HG03135 (cell line): ENCODE data around the gene TCF25.
A peak's percentile ranks its signal among the peaks of the same experiment; 100 is the strongest.

Experiments
- ATAC-seq: cut with Tn5 transposase; IDR thresholded peaks from one replicate; pipeline ENCODE4 v1.9.1; 2021; ENCODE audit warnings: mild to moderate bottlenecking, moderate library complexity; ENCODE audit not compliant: unreplicated experiment

Gene TCF25

DNA sequence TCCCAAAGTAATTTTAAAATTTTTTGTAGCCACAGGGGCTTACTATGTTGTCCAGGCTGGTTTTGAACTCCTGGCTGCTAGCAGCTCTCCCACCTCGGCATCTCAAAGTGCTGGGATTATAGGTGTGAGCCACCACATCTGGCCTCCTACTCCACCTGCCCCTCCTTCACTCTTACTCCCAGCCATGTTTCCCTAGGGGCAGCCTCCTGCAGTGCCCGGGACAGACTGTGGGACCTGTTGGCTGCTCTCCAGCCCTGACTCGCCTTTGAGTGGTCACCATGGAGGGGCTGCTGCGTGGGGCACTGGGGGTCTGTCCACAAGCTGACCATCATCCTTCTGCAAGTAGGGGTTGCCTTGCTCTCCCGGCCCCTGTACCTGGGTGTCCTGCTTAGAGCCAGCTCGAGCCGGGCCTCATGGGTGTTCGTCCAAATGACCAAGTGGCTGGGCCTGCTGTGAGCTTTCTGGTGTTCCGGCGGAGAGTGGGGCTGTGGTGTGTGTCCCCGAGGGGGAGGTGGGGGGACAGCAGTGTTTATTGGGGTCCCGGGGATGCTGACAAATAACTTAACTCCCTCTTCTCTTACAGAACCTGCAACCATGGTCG, 28.6 kb upstream of the TCF25 start:
- ATAC-seq = no peak

DNA sequence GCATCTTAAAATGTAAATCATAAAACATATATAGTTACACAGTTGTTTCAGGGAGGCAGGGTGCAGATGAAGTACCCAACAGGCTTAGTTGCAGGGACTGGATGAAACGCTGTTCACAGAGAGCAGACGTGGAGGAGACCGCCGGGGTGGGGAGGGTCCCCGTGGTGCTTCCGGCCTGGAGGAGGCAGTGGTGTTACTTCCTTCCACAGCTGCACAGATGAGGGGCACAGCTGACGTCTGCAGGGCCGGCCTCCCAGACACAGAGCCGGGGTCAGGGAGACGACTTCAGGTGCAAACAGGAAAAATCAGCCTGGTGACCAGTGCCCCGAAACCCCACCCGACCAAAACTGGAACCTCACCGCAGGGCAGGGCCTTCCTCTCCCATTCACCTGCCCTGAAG, 28.0 kb upstream of the TCF25 start:
- ATAC-seq = no peak

DNA sequence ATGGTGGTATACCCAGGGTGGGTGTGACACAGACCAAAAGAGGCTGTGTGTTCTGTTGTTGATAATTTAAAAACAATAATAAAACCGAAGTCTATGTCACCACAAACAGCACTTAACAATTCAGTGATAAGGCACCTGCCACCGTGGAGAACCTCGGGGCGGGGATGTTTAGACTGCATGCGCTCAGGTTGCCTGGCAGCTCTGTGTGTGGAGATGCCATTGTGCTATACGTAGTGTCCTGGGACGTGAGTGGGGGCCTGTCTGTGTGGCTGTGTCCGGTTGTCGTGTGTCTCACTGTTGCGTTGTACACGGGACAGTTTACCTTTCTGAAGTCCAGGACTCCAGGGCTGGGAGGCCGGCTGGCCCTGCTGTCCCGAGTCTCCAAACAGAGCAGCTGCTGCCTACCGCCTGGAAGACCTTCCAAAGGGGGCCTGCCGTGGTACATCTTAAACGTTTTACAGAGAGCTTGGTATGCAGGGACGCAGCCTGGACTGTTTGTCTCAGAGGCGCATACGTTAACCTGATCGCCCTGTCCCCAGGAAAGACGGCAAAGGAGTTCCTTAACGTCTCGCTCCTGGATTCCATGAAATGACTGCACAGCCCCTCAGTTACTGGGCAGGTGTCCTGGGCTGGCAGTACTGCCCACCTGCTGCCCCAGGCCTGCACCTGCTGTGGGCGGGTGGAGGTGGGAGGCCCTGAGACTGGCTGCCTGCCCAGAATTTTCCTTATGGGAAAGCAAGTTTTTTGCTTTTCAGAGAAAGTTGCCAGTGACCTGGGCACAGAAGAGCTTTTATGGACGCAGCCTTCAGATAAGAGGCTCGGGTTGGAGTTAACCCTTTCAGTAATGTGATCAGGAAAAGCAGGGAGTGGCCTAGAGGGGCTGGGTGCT, 26.1 kb upstream of the TCF25 start:
- ATAC-seq = no peak

DNA sequence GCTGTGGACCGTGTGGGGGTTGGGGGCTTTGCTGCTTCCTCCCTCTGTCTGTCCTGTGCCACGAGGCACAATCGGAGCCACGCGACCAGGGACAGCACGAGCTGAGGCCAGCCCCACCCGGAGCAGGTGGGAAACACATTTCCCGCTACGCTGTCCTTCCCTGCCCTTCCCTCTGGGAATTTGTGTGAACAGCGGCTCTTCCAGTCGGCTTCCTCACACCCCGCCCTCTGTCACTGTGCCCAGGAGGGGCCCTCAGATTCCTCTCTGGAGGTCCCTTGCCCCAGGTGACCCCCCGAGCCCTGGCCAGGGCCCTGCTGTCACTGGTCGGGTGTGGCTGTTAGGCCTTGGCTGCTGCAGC, 25.5 kb upstream of the TCF25 start:
- ATAC-seq = no peak

DNA sequence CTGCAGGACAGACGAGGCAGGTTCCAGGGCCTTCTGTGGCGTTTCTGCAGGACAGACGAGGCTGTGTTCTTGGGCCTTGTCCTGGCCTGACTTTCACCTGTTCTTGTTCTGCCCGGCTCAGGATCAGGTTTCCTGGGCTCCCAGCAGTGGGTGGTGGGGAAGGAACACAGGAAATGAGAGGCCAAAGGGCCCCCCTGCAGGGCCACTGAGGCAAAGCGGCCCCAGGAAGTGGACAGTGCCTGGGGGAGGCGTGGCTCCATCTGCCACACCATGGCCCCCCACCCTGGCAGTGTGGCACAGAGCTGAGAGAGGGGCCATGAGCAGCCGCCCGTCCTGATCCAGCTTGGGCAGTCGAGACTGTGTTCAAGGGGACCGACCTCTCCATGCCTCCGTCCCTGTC, 24.4 kb upstream of the TCF25 start:
- ATAC-seq = no peak

DNA sequence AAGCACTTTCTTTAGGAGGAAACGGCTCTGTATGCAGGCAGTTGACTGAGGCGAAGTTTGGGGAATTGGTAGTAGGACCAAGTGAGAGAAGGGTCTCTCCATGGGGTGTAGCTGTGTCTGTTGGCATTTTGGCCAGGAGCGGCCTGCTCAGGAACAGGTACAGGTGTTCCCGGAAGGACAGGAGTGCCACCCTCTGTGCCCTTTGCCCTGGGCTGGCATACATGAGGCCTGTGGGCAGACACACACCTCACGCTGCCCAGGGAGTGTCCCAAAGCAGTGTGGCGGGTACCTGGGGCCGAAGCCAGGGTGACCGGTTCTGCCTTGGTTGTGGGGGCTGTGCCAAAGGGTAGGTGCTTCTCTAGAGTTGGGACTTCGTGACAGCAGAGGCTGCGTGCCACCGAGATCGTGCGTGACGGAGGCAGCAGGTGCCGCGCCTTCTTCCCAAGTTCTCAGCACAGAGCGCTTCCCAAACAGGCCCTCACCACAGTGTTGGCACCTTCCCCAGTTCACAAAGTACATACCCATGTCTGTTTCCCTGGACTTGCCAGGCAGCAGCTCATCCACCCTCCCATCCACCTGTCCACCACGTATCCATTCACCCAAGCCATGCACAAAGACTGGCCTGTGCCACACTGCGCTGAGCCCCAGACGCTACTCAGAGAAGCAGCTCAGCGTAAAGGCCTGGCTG, 19.9 kb upstream of the TCF25 start:
- ATAC-seq = no peak

DNA sequence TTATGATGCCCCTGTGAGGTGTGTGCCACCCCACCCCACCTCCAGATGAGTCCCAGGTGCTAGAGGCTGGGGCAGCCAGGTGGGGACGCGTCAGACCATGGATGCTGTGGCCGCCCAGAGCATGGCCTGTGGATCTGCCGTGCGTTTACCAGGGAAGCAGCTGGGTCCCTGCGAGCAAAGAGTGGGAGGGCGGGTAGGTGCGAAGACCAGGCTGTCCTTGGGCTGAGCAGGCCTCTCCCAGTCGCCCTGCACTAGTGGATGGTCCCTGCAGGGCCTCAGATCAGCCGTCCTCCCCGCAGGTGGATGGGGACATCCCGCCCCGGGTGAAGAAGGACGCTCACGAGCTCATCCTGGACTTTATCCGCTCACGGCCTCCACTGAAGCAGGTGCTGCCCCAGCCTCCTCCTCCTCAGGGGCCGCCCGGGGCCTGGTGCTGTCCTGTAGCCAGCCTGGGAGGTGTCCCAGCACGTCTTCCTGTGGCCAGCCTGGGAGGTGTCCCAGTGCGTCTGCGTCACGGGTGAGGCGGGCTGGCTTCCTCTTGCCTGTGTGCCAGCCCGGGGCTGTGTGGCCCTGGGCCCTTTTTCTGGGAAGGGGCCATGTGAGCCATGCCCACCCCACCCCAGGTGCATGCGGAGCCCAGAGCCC, 18.0 kb upstream of the TCF25 start:
- no peak for ATAC-seq

DNA sequence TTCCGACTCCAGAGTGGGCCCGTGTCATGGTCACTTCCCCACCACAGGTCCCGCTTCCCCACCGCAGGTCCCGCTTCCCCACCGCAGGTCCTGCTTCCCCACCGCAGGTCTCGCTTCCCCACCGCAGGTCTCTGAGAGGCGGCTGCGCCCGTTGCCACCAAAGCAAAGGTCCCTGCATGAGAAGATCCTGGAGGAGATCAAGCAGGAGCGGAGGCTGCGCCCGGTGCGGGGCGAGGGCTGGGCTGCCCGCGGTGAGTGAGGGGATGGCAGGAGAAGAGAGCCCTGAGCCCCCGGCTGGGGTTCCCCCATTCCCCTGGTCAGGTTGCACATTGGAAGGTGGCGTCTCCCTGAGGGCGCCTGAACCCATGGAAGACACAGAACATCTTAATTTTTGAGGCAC, 17.4 kb upstream of the TCF25 start:
- ATAC-seq = no peak

DNA sequence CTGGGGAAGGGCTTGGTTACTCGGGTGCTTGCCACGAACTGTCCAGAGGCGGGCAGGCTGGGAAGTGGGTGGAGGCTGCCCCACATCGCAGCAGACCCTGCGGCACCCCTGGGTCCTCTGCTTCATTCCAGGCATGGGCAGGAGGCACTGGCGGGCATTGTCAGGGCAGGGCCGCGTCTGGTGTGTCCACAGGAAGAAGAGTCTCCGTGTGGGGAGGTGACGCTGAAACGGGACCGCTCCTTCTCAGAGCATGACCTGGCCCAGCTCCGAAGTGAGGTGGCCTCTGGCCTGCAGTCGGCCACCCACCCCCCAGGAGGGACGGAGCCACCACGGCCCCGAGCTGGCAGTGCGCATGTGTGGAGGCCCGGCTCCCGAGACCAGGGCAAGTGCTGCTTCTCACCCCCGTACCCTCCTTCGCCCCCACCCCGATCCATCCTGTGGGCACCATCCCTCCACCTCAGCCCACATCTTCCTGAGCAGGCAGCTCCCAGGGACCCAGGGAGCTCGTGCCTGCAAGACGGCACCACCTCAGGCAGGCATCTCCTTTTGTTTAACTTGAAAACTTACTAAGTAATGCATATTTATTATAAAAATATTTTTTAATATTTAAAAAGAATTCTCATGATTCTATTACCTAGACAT, 14.3 kb upstream of the TCF25 start:
- no peak for ATAC-seq

DNA sequence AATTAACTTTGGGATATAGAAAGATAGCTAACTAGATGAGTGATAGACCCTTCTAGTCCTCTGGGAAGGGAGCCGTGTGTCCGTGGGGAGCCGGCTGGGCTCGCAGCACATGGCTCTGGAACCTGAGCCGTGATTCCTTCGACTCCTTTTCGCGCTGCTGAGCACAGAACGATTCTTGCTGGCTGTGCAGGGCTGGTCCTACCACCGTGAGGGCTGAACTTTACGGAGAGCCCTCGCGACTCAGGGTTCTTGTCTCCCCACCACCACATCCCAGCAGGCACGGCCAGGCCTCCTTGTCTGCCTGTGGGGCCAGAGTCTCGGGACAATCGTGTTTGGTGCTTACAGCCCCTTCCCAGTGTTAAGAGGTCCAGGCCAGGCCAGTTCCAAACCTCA, 13.8 kb upstream of the TCF25 start:
- ATAC-seq = no peak

DNA sequence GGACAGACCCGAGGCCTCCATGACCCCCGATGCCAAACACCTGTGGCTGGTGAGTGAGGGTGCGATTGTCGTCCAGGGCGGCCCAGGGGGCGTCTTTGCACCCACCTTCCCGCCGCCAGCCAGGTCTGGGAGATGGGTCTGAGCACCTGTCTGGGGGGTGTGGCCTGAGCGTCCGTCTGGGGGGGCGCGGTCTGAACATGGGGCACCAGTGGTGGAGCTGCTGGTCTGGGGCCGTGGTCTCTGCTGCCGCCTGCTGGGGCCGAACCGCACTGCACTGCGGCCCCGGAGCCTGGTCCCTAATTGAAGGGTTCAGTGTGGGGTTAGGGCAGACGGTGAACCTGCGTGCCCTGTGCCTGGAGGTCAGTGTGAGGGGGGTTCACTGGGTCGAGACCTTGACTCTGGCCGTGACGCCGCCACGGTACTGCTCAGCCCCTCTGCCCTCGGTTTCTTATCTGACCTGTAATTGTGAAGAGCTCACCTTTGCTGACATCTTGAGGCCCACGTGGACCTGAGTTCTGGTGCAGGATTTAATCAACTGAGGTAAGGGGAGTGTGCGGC, 12.6 kb upstream of the TCF25 start:
- ATAC-seq = no peak

DNA sequence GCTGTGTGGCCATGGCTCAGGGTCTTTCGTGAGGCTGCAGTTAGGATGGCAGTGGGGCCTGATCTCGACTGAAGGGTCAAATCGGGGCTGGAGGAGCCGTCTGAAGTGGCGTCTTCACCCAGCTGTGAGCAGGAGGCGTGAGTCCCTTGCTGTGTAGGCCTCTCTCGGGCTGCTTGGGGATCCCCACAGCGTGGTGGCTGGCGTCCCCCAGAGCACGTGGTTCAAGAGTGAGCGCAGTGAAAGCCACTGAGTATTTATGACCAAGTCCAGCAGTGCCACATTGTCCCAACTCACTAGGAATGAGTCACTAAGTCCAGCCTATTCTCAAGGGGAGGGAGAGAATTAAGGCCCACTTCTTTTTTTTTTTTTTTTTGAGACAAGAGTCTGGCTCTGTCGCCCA, 11.7 kb upstream of the TCF25 start:
- no peak for ATAC-seq

DNA sequence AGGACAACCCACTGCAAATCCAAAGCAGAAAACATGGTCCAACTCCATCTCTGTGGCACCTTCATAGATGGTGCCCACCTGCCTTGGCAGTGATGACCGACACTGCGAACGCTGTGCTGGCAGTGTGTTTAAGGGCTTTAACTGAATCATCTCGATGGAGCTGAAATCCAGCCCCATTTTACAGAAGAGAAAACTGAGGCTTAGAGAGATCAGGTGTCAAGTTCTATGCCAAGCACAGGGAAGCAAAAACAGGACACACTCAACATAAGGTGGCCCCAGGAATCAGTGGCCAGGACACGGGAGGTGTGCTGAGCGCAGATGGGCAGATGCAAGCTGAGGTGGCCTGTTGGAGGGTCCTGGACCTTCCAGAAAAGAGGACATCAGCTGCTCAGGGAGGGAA, 10.7 kb upstream of the TCF25 start:
- no peak for ATAC-seq

DNA sequence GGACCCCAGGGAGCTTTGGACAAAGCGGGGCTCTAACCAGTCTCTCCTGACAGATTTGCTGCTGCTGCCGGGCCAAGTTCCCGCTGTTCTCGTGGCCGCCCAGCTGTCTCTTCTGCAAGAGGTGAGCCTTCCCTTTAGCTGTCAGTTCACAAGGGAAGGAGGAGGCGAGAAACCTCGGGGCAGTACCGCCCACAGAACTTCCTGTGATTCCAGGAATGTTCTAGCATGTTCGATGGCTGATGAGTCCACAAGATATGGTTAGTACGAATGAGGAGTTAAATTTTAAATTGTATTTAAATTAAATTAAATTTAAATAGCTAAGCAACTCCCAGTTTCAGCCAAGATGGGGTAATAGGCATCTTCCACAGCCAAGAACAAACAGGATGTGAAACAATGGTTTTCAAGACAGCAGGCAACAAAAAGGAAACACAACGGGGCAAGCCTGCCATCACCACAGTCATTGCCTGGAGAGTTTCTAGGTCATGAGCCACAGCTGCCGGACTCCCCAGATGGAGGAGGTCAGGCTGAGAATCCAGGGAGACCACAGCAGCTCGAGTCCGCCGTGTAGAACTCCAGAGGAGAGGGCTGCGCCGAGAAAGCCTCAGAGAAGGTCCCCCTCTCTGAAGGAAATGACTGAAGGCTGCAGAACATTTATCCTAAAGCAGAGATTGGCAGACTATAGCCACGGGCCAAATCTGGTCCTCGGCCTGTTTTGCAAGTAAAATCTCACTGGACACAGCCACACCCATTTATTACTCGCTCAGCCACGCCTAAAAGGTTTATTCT, 9.5 kb upstream of the TCF25 start:
- peak; percentile 59 for ATAC-seq

DNA sequence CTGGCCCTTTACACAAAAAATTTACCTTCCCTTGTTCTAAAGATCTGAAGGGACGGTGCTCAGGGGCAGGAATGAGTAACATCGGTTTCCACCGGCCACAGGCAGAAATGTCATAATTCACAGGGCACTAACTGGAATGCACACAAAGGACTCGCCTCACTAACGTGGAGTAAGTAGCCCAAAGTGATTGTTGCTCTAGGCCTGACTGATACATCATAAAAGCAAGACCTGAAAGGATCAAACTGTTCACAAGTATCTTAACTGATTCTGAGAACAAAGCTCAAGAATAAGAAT, 8.9 kb upstream of the TCF25 start:
- ATAC-seq = no peak

DNA sequence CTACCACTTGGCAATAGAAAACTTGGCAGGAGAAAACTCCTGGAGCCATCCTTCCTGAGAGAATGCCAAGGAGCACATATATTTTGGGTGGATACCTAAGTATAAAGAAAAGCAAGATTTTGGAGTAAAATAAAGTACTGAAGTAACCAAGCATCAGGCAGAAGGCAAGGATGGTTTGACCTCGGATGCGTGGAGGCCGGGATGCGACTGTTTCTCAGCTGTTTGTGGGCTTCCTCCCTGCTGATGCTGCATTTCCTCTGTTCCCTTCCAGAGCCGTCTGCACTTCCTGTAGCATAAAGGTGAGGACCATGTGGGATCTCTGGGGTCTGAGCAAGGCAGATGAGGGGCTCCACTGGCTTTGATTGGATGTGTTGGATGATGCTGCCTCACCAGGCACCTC, 5.5 kb upstream of the TCF25 start:
- ATAC-seq = no peak

DNA sequence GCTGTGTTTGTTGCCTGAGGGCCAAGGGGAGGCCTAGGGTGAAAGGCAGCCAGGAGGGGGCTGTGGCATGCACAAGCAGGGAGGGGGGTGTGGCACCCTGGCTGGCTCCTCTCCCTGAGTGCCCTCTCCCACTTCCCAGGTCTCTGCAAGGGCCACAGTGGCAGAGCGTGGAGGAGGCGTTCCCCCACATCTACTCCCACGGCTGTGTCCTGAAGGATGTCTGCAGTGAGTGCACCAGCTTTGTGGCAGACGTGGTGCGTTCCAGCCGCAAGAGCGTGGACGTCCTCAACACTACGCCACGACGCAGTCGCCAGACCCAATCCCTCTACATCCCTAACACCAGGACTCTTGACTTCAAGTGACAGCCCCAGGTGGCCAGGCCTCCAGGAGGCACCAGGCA, 3.5 kb upstream of the TCF25 start:
- ATAC-seq = no peak

DNA sequence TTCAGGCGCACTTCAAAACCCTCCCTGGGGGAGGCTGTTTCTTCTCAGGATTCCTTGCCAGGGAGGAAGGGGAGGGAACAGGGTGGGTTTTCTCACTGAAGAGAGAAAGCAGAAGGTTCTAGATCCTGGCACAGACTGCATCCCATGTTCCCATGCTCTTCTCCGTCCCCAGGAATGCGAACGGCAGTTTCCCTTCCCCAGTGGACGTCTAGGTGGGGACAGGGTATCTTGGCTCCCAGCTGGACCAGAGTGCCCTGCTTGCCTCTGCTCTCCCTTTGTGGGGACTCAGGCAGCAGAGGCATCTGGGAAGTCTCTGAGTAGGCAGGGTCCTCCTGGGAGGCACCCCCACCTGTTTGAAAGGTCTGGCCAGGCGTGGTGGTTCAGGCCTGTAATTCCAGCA, 3.0 kb upstream of the TCF25 start:
- ATAC-seq = no peak

DNA sequence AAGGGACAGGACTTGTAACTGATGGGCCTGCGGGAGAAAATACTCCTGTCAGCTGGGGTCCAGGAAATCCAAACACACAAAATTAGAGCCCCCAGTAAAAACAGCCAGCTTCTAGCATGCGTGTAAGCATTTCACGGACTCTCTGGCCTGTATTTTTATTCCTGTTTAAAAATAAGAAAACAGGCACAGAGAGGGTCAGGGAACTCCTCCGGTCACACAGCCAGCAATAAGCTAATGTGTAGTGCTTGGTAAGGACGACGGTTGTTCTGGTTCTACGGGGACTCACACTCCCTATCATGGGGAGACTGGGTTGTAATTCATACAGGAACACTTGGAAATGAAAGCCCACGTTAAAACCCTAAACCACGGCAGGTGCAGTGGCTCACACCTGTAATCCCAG, 1.5 kb upstream of the TCF25 start:
- no peak for ATAC-seq

DNA sequence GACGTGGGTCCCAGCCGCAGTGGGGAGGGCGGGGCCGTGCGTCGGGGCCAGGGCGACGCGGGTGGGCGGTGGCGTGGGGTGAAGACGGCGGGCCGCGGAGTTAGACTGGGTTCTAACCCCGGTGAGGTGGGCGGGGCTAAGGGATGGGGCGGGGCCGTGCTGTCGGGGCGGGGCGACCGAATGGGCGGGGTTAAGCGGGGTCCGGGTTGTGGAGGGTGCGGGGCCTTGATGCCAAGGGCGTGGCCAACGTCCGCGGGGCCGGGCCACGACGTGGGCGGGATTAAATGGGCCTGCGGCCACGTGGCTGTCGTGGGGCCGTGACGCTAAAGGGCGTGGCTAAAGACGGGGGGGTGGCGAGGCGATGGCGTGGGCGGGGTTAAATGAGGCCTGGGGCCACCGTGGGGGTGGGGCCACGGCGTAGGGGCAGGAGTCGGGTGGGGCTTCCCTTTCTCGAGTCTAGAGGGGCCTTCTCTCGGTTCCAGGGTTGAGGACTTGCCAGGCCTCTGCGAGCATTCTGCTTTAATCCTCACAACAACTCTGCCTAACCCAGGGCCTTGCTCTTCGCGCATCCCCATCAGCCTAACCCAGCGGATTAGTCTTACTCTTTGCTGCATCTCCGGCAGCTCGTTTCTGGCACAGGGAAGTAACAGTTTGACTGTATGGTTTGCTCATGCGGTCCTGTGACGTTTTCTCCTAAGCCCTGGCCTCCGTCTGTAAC, 739 bp downstream of the TCF25 start:
- peak; percentile 68 for ATAC-seq
